NCI-H774 (cell line): Measurements from ENCODE around the gene GLCCI1.

Source experiments
- DNase-seq: peaks from one replicate; lab custom pipeline; 2025; lab: John Stamatoyannopoulos, UW

GLCCI1 gene

GRCh38 chr7:7962851-7963250 is 5.7 kb upstream of the GLCCI1 start:
- no peak for DNase-seq

- DNase-seq, result no peak
Measured at GRCh38 chr7:7964250-7964649, 4.3 kb upstream of the GLCCI1 start.

GRCh38 chr7:7964691-7965090 is 3.9 kb upstream of the GLCCI1 start:
- DNase-seq, result no peak

GRCh38 chr7:7965301-7965700 is 3.3 kb upstream of the GLCCI1 start:
- no peak for DNase-seq

- DNase-seq, result no peak
Measured at GRCh38 chr7:7966141-7966734, 2.4 kb upstream of the GLCCI1 start.

GRCh38 chr7:7967886-7968543 is 581 bp upstream of the GLCCI1 start:
- no peak for DNase-seq

GRCh38 chr7:7969306-7970236 is 975 bp downstream of the GLCCI1 start:
- peak; percentile 23 for DNase-seq

GRCh38 chr7:7970237-7970530 is 1.6 kb downstream of the GLCCI1 start:
- no peak for DNase-seq

- no peak for DNase-seq
Measured at GRCh38 chr7:7970531-7971307, 2.1 kb downstream of the GLCCI1 start.

- DNase-seq, result no peak
Measured at GRCh38 chr7:7971308-7972040, 2.9 kb downstream of the GLCCI1 start.

- DNase-seq, result no peak
Measured at GRCh38 chr7:7972128-7972527, 3.5 kb downstream of the GLCCI1 start.

GRCh38 chr7:7972922-7973594 is 4.5 kb downstream of the GLCCI1 start:
- DNase-seq, result no peak

- no peak for DNase-seq
Measured at GRCh38 chr7:7976677-7977076, 8.1 kb downstream of the GLCCI1 start.

- DNase-seq, result no peak
Measured at GRCh38 chr7:7977774-7978173, 9.2 kb downstream of the GLCCI1 start.

- DNase-seq, result no peak
Measured at GRCh38 chr7:7978860-7979259, 10.3 kb downstream of the GLCCI1 start.

GRCh38 chr7:7979558-7979957 is 11.0 kb downstream of the GLCCI1 start:
- DNase-seq, result no peak

GRCh38 chr7:7980134-7980533 is 11.5 kb downstream of the GLCCI1 start:
- DNase-seq, result no peak

- DNase-seq, result no peak
Measured at GRCh38 chr7:7982904-7983303, 14.3 kb downstream of the GLCCI1 start.

GRCh38 chr7:7984424-7984823 is 15.8 kb downstream of the GLCCI1 start:
- DNase-seq, result no peak

GRCh38 chr7:7988706-7989105 is 20.1 kb downstream of the GLCCI1 start:
- no peak for DNase-seq

- DNase-seq, result no peak
Measured at GRCh38 chr7:7989133-7989532, 20.5 kb downstream of the GLCCI1 start.
